ENCODE results near the gene SERPINB4.
"Not testable (repeated sequence)": the region's sequence is repeated elsewhere in the genome, so short reads cannot be mapped to it uniquely, and the experiment has no call there.

SERPINB4 gene

GRCh38 chr18:63644142-63644541, at the start of gene SERPINB4:
Gene SERPINB4 (minus strand): TSS chr18:63644256. CDS start chr18:63643577, 679 bp downstream.
- DNase-seq: not testable (repeated sequence)

- no peak for DNase-seq
Measured at GRCh38 chr18:63689064-63689463, 45.0 kb upstream of the SERPINB4 start.

- no peak for DNase-seq
Measured at GRCh38 chr18:63686871-63687270, 42.8 kb upstream of the SERPINB4 start.

GRCh38 chr18:63684718-63685117, 40.7 kb upstream of the SERPINB4 start:
- no peak for DNase-seq

GRCh38 chr18:63683890-63684289, 39.8 kb upstream of the SERPINB4 start:
- DNase-seq: no peak

- DNase-seq: no peak
Measured at GRCh38 chr18:63683152-63683551, 39.1 kb upstream of the SERPINB4 start.

GRCh38 chr18:63681449-63682340, 37.6 kb upstream of the SERPINB4 start:
- no peak for DNase-seq

- DNase-seq: no peak
Measured at GRCh38 chr18:63679820-63680606, 36.0 kb upstream of the SERPINB4 start.

GRCh38 chr18:63677500-63678225, 33.6 kb upstream of the SERPINB4 start:
- DNase-seq: no peak

- DNase-seq: no peak
Measured at GRCh38 chr18:63676526-63677323, 32.7 kb upstream of the SERPINB4 start.

- DNase-seq: no peak
Measured at GRCh38 chr18:63664571-63664970, 20.5 kb upstream of the SERPINB4 start.

GRCh38 chr18:63661750-63662149, 17.7 kb upstream of the SERPINB4 start, which contains the start of gene SERPINB3:
Gene SERPINB3 (minus strand): TSS chr18:63661893. CDS start chr18:63661216, 677 bp downstream.
- not testable (repeated sequence) for DNase-seq

GRCh38 chr18:63658920-63659319, 14.9 kb upstream of the SERPINB4 start:
- not testable (repeated sequence) for DNase-seq

- not testable (repeated sequence) for DNase-seq
Measured at GRCh38 chr18:63650271-63650670, 6.2 kb upstream of the SERPINB4 start.

- no peak for DNase-seq
Measured at GRCh38 chr18:63648241-63648640, 4.2 kb upstream of the SERPINB4 start.

GRCh38 chr18:63646936-63647335, 2.9 kb upstream of the SERPINB4 start:
- no peak for DNase-seq

GRCh38 chr18:63644694-63645093, 638 bp upstream of the SERPINB4 start:
- DNase-seq: not testable (repeated sequence)

- DNase-seq: not testable (repeated sequence)
Measured at GRCh38 chr18:63642668-63643356, 1.2 kb downstream of the SERPINB4 start.

GRCh38 chr18:63641157-63641680, 2.8 kb downstream of the SERPINB4 start:
- not testable (repeated sequence) for DNase-seq

- DNase-seq: no peak
Measured at GRCh38 chr18:63637703-63638102, 6.4 kb downstream of the SERPINB4 start.

GRCh38 chr18:63627819-63628218, 16.2 kb downstream of the SERPINB4 start:
- DNase-seq: no peak

Data from DMS 273 treated with DMSO at 0.1 percent for 48 hours (cell line).